ENCODE data around the gene KIF19. TPM values are rescaled to one million over a fixed set of nuclear protein-coding genes. Genes with fewer than 3 reads are reported as not detected.

The KIF19 gene
- total RNA-seq, 1 donor from 2014 or later = not detected

DNA sequence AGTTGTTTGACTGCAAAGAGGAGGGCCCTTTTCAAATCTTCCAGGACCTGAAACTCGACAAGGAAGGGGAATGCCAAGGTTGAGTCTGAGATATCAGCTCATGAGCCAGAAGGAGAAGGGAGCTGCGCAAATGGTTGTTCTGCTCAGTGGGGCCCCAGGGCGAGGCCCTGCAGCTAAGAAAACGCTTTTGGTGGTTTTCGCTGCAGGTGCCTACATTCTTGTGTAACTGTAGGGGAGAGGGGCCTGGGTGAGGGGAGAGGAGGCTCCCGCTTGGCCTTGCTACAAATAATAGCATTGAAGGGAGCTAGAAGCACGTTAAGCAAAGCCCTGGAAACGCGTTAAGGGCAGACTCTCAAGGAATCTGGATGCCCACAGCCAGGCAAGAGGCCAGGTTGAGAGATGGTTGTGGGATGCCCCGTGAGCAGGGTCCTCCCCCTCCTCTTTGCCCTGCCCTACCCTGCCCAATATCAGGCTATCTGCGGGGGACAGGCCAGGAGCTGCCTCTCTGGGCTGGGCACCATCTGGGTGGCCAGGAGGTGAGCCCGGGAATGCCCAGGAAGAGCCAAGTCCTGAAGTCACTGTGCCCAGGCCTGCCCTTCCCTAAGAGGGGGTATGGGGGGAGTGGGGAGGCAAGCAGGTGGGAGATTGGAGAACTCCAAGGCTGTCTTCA, 63.2 kb downstream of the KIF19 start:
- peaks cover 4% of the 10 kb centered on the region for H3K27me3 ChIP-seq (ENCODE audit: control insufficient read depth, insufficient read depth, low read length)
- H3K4me3 ChIP-seq (ENCODE audit: low read depth, low read length) = no peak overlapping the region
- TF ChIP-seq, protein P1, sequence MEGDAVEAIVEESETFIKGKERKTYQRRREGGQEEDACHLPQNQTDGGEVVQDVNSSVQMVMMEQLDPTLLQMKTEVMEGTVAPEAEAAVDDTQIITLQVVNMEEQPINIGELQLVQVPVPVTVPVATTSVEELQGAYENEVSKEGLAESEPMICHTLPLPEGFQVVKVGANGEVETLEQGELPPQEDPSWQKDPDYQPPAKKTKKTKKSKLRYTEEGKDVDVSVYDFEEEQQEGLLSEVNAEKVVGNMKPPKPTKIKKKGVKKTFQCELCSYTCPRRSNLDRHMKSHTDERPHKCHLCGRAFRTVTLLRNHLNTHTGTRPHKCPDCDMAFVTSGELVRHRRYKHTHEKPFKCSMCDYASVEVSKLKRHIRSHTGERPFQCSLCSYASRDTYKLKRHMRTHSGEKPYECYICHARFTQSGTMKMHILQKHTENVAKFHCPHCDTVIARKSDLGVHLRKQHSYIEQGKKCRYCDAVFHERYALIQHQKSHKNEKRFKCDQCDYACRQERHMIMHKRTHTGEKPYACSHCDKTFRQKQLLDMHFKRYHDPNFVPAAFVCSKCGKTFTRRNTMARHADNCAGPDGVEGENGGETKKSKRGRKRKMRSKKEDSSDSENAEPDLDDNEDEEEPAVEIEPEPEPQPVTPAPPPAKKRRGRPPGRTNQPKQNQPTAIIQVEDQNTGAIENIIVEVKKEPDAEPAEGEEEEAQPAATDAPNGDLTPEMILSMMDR (IDR thresholded peaks at IDR 0.05; ENCODE audit: insufficient read depth, low read length, severe bottlenecking) = no peak
- no peak for DNase-seq (ENCODE audit: low read depth)
- FAIRE-seq = no peak
- no peaks in the 10 kb centered on the region for H3K36me3 ChIP-seq (ENCODE audit: control insufficient read depth, insufficient read depth, low read length)

DNA sequence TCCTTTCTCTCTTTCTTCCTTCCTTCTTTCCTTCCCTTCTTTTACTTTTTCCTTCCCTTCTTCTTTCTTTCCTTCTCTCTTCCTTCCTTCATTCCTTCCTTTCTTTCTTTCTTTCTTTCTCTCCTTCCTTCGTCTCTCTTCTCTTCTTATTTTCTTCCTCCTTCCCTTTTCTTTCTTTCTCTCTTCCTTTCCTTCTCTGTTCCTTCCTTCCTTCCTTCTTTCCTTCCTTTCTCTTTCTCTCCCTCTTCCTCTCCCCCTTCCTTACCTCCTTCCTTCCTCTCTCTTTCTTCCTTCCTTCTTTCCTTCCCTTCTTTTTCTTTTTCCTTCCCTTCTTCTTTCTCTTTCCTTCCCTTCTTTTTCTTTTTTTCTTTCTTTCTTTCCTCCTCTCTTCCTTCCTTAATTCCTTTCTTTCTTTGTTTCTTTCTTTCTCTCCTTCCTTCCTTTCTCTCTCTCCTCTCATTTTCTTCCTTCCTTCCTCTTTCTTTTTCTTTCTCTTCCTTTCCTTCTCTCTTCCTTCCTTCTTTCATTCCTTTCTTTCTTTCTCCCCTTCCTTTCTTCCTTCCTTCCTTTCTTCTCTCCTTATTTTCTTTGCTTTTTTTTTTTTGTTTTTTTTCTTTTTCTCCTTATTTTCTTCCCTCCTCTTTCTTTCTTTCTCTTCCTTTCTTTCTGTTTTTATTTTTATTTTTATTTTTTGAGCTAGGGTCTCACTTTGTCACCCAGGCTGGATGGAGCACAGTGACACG, 64.1 kb downstream of the KIF19 start:
- FAIRE-seq (no peak), DNase-seq (ENCODE audit: low read depth) (no peak)
- H3K4me3 ChIP-seq (ENCODE audit: low read depth, low read length) = no peak overlapping the region
- H3K27me3 ChIP-seq (ENCODE audit: control insufficient read depth, insufficient read depth, low read length) = peaks cover 4% of the 10 kb centered on the region
- TF ChIP-seq, protein P1 (IDR thresholded peaks at IDR 0.05; ENCODE audit: insufficient read depth, low read length, severe bottlenecking) = no peak
- no peaks in the 10 kb centered on the region for H3K36me3 ChIP-seq (ENCODE audit: control insufficient read depth, insufficient read depth, low read length)

DNA sequence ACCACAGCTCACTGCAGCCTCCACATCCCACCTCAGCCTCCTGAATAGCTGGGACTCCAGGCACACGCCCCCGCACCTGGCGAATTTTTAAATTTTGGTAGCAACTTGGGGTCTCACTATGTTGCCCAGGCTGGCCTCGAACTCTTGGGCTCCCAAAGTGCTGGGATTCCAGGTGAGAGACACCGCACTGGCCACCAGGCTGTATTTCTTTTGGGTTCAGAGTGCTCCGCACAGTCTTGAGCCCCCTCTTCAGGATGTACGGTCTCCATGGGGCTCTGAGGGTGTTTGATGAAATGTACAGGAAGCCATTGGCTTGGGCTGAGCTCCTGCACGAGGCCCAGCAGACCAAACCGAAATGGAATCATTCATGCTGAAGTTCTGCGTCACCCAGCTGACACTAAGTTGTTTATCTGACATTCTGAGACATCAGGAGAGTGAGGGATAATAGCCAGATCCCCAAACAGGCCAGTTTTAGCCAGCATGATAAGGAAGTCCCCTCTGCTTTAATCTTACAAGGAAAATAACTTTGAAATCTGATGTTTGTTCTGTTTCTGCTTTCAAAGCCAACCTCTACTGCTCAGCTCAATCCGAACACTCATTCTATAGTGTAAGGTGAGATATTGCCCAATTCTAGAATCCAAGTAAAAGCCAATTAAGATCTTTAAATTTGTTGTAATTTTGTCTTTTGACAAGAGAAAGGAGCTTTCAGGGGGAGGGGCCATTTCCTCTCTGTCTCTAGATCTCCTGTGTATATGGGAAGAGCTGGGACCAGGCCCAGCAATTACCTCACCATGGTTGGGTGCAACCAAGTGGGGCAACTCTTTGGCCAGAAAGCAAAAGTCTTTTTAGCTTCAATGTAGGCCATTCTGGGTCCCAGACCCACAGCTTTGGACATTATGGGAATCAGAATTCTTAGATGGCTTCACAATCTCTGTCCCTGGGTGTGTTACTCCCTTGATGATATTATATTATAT, 64.9 kb downstream of the KIF19 start:
- DNase-seq (ENCODE audit: low read depth) (no peak), FAIRE-seq (no peak)
- H3K27me3 ChIP-seq (ENCODE audit: control insufficient read depth, insufficient read depth, low read length) = peaks cover 4% of the 10 kb centered on the region
- TF ChIP-seq, protein P1 (IDR thresholded peaks at IDR 0.05; ENCODE audit: insufficient read depth, low read length, severe bottlenecking) = no peak
- H3K36me3 ChIP-seq (ENCODE audit: control insufficient read depth, insufficient read depth, low read length) = no peaks in the 10 kb centered on the region
- H3K4me3 ChIP-seq (ENCODE audit: low read depth, low read length) = no peak overlapping the region

DNA sequence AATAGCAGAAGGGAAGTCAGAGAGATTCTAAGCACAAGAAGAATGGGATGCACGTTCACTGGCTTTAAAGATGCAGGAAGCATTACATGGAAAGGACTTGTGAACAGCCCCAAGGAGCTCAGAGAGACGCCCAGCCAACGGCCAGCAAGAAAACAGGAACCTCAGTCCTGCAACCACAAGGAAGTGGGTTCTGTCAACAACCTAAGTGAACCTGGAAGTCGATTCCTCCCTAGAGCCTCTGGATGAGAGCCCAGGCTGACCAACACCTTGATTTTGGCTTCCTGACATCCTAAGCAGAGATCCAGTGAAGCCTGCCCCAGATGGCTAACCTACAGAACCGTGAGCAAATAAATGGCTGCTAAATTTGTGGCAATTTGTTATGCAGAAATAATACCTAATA, 65.7 kb downstream of the KIF19 start:
- no peak for FAIRE-seq
- TF ChIP-seq, protein P1 (IDR thresholded peaks at IDR 0.05; ENCODE audit: insufficient read depth, low read length, severe bottlenecking) = no peak

DNA sequence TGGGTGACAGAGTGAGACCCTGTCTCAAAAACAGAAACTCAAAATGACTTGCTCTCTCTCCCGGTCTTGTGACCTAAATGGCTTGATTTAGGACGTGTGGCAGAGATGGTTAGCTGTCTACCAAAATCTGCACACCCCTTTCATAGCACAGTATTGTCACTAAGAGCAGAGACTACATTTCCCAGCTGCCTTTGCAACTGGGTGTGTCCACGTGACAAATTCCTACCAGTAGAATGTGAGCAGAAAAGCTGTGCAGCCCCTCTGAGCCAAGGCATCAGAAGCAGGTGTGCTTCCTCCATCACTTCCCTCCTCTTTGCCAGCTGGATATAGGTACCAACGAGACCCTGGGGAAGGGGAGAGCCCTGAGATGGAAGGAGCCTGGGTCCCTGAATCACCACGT, 66.8 kb downstream of the KIF19 start:
- no peak overlapping the region for H3K4me3 ChIP-seq (ENCODE audit: low read depth, low read length)
- FAIRE-seq = no peak
- DNase-seq (ENCODE audit: low read depth) = no peak
- peaks cover 4% of the 10 kb centered on the region for H3K27me3 ChIP-seq (ENCODE audit: control insufficient read depth, insufficient read depth, low read length)
- H3K36me3 ChIP-seq (ENCODE audit: control insufficient read depth, insufficient read depth, low read length) = no peaks in the 10 kb centered on the region
- TF ChIP-seq, protein P1 (IDR thresholded peaks at IDR 0.05; ENCODE audit: insufficient read depth, low read length, severe bottlenecking) = no peak

More for the DNA sequence above, 65.7 kb downstream of the KIF19 start:
- H3K36me3 ChIP-seq (ENCODE audit: control insufficient read depth, insufficient read depth, low read length) = no peaks in the 10 kb centered on the region
- H3K27me3 ChIP-seq (ENCODE audit: control insufficient read depth, insufficient read depth, low read length) = peaks cover 4% of the 10 kb centered on the region
- no peak overlapping the region for H3K4me3 ChIP-seq (ENCODE audit: low read depth, low read length)
- DNase-seq (ENCODE audit: low read depth) = no peak
